UCSD-AML1 (cell line): ENCODE measurements around the gene ARL13B.
"Not testable (repeated sequence)": the region's sequence is repeated elsewhere in the genome, so short reads cannot be mapped to it uniquely, and the experiment has no call there.

Experiments
- DNase-seq: peaks from one replicate; lab custom pipeline; 2025; ENCODE audit not compliant: unreplicated experiment; lab: John Stamatoyannopoulos, UW

The ARL13B gene

DNA sequence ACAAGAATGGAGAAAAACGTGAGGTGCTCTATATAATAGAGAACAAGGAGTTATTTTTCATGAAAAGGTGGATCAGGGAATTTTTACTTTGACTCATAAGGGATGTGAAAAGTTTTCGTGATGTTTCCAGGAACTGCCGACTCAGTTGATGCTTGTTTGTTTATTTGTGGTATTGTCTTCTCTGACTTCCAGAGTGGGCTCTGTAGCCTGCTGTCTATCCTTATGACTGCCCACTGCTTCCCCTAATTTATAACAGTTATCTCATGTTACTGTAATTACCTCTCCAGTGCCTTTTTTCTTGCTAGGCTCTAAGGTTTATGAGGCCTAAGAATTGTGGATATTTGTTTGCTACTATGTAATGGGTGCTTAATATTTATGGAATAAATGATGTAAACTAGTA is 12.3 kb downstream of the ARL13B start:
- no peak for DNase-seq

DNA sequence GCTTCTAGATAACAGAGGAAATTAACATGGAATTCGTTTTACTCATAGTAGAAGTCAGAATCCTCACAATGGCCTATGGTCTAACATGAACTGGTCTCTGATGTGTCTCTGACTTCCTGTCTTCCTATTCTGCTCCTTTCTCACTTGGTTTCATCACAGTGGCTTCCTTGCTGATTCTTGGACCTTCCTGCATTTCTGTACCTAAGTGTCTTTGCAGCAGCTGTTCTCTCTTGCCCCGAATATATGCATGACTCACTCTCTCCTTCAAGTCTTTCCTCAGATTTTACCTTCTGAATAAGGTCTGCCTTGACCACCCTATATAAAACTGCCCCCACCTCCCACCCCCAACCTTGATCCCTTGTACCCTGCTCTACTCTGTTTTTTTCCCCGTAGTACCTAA is 14.1 kb downstream of the ARL13B start:
- DNase-seq: no peak

DNA sequence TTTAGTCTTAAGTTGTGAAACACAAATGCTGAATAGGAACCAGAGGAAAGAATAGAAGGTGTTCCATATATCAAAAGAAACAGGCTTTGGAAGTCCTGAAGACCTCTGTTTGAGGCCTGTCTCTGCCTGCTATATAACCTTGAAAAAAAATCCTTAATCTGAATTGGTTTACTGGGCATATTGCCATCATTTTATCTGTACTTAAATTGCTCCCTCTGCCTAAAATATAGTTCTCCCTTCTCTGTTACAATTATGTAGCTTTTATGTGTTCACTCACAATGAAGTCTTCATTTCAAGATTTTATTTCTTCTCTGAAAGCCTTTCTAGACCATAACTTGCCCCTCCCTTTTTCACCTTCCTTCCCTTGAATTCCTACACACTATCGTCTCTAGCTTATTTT is 21.2 kb downstream of the ARL13B start:
- no peak for DNase-seq

DNA sequence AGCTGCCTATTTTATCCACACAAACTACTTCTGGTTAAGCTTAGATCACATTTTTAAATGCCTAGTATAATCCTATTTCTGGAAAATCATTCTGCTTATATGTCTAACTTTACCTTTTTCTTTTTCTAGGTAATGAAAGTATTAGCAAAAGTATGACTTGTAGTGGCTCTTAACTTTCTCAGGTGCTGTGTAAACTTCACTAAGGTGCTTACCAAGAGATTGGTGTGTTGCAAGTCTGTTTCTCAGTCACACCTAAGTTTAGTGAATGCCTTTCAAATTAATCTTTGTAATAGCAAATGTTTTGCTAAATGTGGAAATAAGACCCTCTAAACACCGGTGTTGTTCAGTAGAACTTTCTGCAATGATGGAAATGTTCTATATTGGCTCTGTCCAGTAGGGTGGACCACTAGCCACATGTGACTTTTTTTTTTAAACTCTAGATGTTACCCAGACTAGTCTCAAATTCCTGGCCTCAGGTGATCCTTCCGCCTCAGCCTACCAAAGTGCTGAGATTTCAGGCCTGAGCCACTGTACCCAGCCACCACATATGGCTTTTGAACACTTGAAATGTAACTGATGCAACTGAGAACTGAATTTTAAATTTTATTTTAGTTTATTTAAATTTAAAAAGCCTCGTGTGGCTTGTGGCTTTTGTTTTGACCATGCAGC is 22.0 kb downstream of the ARL13B start:
- no peak for DNase-seq

DNA sequence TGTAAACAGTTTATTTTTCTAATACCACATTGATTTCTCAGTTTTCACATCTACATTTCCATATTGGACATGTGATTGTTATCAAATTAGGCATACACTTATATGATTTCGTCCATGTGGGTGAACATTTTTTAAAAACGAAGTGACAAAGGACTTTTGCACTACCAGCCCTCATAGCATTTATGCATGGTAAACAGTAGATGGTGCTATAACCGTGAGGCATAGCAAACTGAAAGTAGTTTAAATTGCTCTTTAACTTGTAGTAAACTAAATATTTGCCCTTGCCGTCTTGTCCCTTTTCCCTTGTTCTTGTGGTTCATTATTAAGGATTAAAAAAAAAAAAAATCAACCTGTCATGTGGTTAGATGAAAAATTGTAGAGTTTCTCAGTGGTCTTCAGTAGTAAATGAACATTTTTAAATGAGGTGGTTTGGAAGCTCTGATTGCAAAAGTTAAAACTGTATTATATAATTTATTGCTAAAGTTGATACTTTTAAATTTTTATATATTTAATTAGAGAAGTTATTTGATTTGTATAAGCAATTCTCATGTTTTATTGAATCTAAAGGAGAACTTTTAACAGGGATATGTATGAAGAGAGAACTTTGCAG is 24.5 kb downstream of the ARL13B start:
- no peak for DNase-seq

DNA sequence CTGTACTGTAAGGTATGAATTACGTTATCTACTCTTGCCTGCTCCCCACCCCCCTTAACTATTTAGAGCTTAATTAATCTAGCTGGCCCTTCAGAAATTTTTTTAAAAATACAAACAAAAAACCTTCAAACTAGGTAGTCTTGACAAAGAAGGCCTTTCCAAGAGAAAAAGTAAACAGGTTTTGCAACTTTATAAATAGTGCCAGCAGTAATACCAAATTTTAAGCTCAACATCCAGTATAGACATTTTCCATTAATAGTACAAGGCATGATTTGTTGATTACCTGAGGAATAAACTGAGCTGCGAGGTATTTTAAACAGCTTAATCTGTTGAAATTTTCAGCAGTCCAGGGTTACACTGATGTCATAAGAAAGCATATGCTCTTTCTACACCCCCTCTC is 28.3 kb downstream of the ARL13B start:
- no peak for DNase-seq

DNA sequence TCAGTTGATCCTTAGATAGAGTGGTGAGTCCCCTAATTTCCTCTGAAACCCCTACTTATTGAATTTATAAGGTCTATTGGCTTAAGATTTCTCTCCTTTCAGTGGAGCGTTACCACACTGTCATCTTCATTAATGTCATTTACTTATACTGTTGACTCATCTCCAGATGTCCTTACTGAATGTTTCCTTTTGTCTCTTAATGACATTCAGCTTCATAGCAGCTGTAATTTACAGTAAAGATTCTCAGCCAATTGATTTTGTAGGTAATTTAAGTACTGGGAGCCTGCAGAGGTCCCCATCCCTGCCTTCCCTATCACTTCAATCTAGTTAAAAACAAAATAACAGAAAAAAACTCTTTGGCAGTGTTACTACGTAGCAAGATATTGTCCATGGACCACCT is 29.7 kb downstream of the ARL13B start:
- no peak for DNase-seq

DNA sequence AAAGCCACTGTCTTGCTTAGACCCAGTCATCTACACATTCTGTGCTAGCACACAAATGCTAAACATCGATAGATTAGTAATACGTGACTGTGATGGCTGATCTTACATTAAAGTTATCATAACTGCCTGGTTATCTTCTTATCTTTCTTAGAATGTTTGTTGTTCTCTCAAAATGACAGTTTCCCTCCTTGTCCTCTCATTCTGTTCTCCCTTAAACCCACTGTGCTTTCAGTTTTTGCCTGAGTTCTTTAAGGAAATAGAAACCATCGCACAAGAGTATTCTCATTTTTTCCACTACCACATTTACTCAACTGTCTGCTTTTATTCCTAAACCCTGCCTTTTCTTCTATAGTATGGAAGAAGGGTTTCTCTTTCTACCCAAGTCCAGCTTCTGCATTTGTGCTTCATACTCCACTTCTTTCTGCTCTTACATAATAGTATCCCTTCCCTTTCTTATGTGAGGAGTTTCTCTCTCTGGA is 31.3 kb downstream of the ARL13B start:
- DNase-seq: no peak

DNA sequence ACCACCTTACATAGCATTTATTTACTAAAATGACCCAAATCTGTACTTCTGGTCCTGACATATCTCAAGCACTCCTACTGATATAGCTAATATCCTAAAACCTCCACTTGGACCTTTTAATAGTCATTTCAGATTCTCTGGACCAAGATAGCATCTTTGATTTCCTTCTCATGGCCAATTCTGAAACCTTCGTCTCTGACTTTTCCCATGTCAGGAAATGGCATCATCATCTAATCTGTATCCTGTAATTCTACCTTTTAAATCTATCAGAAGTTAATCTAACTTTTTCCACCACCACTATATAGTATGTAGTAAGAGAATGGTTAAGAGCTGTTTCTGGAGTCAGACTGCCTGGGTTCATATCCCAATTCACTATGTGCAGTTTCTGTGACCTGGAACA is 32.2 kb downstream of the ARL13B start:
- DNase-seq: no peak

DNA sequence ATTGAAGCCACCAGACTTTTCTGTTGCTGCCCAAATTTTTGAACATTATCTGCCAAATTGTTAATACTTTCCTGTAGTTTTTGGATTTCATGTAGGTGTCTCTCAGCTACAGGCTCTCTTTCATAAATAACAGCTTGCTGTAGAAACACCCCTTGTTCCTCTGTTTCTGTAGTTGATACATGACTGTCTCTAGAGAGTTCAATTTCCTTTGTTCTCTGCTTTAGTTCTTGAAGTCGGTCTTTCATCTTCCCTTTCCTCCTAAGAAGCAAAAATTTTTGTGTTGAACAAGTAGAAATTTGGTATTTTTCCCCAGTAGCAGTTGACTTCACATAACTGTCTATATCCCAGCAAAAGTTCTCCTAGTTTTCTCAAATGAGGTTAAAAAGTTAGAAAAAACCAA is 35.1 kb downstream of the ARL13B start:
- DNase-seq: no peak

DNA sequence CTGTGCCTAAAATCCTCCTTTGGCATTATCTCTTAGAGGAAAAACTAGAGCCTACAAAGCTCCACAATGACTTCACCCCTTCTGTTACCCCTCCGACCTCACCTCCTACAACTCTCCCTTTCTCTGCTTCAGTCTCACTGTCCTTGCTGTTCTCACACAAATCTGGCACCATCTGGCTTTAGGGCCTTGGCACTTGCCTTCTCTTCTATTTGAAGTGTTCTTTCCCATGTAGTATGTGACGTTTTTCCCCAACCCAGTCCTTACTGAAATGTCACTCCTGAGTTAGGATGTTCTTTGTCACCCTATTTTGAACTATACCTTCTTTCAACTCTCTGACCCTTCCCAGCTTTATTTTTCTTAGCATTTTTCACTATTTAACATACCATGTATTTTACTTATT is 39.7 kb downstream of the ARL13B start:
- DNase-seq: no peak

DNA sequence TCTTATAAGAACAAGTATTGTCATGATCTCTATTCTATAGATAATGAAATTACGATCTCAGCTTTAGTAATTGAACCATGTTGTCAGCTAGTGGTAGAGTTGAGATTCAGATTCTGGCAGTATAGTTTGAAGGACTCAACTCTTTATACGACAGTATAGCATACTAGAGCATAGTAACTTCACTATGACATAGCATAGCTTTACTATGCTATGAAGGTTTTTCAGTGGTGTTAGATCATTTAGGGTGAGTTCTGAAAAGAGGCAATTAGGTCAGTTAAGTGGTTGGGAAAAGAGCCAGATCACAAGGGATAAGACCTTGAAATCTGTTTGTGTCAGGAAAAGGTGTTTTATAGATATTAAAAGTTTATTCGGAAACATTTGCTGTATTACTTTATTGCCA is 40.3 kb downstream of the ARL13B start:
- DNase-seq: no peak

DNA sequence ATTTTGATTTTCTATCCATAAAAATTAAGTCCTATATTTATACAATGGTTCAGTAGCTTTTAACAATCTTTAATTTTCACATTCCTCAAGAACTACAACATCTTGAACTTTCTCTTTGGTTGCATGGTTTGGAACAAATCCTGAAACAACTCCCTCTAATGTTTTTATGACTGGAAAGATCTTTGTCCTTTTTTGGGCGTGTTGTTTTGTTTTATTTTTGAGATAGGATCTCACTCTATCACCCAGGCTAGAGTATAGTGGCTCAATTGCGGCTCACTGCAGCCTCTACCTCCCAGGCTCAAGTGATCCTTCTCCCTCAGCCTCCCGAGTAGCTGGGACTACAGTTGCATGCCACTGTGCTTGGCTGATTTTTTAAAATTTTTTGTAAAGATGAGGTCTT is 44.4 kb downstream of the ARL13B start:
- DNase-seq: no peak

DNA sequence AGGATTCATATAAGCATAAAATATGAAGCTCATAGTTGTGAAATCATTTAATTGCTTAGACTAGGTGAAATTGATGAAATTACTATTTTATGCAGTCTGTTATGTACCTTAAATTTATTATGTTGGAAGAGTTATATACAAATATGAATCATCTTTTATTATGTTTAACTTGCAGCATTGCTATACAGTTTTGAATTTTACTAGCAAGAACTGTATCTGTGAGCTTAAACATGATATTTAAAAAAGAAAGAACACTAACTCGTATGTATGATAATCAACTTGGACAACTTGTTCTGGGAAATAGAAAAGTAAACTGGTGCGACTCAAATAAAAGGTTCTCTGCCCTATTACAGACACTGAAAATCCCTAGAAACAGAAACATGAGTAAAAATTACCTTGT is 46.7 kb downstream of the ARL13B start:
- DNase-seq: no peak

DNA sequence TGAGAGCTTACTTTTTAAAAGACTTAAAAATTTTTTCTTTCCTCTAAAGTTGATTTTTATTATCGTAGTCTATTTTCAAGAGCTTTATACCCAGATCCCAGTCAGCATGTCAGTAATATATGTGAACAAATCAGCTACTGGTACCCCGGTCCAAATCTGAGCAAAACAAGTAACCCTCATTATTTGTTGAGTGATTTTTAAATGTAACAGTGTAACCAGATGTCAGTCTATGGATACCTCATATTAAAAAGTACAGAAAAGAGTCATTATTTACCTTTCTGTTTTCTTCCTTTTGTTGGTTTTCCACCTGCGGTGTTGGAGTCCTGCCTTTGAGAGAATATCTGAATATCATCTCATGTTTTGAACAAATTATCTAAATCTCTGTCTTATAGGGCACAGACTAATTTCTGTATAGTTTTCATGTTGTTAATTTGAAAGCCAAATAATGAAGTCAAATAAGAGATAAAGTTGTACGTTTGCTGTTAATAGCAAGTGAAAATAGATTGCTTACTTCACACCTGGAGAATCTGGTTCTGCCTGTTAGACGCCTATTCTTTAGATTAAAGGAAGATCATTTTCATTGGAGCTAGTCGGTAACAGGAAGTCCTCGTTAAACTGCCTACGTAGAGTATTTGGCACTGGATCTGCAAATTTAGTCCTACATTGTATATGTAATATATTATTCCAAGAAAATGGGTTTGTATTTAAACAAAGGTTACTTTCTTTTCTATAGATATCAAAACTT is 48.3 kb downstream of the ARL13B start, which contains the start of gene STX19:
TSS of gene STX19 (minus strand) at position 505 of the 745 bp plus-strand sequence. CDS start 13,328 bp downstream, outside the sequence.
- no peak for DNase-seq

DNA sequence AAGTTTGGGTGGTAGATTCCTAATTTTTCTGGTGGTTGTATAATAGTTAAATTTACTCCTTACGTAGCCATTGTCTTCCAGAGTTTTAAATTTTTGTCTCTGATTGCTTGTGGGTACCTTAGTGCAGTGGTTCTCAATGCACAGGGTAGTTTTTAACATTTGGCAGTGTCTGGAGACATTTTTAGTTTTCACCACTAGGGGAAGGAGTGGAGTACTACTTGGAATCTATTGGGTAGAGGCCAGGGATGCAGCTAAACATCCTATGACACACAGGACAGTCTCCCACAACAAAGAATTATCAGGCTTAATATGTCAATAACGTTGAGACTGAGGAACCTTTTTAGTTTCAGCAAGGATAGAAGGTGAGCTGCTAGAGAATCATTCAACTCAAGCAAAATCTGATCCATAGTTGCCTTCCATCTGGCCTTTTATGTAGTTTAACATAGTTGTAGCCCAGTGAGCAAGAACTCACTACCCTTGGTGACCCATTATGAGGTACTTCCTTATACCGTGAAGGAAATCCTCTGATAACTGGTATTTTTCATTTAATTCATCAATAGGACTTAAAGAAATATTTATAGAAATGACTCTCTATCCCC is 57.1 kb downstream of the ARL13B start:
- DNase-seq: no peak

DNA sequence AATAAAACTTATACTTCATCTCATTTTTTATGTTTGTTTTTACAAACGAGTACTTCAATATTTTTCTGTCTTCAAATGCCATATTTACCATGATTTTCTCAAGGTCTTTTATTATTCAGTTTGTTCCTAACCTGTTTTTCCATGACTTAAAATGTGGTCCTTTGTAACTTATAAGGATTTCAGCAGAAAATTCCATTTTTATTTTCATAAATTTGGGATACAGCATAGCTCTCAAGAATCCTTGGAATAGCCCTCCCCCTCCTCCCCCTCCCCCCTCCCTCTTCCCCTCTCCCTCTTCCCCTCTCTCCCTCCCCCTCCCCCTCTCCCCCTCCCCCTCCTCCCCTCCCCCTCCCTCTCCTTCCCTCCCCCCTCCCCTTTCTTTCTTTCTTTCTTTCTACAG is 63.3 kb downstream of the ARL13B start:
- DNase-seq: no peak

DNA sequence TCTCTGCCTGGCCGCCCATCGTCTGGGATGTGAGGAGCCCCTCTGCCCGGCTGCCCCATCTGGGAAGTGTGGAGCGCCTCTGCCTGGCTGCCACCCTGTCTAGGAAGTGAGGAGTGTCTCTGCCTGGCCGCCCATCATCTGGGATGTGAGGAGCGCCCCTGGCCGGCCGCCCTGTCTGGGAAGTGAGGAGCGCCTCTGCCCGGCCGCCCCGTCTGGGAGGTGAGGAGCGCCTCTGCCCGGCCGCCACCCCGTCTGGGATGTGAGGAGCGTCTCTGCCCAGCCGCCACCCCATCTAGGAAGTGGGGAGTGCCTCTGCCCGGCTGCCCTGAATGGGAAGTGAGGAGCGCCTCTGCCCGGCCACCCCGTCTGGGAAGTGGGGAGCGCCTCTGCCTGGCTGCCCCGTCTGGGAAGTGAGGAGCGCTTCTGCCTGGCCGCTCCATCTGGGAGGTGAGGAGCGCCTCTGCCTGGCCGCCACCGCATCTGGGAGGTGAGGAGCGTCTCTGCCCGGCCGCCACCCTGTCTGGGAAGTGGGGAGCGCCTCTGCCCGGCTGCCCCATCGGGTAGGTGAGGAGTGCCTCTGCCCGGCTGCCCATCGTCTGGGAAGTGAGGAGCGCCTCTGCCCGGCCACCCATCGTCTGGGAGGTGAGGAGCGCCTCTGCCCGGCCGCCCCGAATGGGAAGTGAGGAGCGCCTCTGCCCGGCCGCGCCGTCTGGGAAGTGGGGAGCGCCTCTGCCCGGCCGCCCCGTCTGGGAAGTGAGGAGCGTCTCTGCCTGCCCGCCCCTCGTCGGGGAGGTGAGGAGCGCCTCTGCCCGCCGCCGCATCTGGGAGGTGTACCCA is 64.4 kb downstream of the ARL13B start:
- DNase-seq: not testable (repeated sequence)

DNA sequence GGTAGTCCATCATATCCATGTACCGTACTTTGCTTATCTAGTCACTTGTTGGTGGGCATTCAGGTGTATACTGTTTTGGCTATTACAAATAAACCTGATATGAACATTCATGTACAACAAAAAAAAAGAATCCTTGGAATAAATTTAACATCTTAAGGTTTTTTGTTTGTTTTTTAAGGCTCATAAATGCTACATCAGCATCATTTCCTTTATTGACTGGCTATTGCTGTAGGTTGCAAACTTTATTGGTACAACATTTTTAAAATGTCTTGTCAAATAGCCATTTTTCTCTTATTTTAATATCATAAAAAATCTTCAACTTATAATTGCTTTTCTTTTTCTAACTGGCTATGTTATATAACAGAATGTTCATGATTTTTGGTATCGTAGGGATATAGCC is 66.6 kb downstream of the ARL13B start:
- no peak for DNase-seq

DNA sequence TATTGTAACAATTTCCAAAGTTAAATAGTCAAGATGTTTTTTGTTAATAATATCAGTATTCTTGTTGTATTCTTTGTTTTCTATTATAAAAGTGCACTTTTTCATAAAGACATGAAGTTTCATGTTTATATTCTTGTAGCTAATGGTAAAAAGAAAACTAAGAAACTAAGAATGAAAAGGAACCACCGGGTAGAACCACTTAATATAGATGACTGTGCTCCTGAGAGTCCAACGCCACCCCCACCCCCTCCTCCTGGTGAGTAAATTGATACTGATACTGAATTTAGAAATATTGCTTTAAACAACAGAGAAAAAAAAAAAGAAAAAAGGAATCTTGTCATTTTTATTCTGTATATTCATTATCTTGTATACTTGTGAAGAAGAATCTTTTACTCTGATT is 69.3 kb downstream of the ARL13B start:
- DNase-seq: no peak

DNA sequence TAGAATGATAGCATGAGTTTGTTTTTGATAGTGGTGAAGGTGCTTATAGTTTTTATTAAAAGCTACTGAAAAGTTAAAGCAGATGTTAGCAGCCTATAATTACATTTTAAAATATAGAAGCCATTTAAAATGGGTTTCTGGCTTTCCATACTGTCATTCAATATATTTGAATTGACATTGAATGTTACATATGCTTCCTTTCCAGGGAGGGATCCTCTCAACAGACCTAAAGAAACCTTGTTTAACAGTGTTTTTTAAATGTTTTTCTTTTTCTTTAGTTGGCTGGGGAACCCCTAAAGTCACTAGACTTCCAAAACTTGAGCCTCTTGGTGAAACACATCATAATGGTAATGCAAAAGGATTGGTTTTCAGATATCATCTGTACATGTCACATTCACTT is 70.6 kb downstream of the ARL13B start:
- no peak for DNase-seq
